Psoas muscle (tissue), 8 donors: ENCODE measurements around the gene SOX12. TPM values are rescaled to one million over a fixed set of nuclear protein-coding genes. Genes with fewer than 3 reads are reported as not detected.
"Not testable (repeated sequence)": the region's sequence is repeated elsewhere in the genome, so short reads cannot be mapped to it uniquely, and the experiment has no call there.

ENCODE experiments used
- ATAC-seq, 4 donors: fragments of 200-7000 bp; cut with Tn5 transposase; one replicate each; pipeline ENCODE4 v1.9.1; 2020; ENCODE audit warnings: moderate library complexity in 3 of 4, mild to moderate bottlenecking in 2 of 4
- DNase-seq, 2 donors: peaks; one replicate each; pipeline ENCODE4 v3.0.0-alpha.2; 2020
- H3K27ac ChIP-seq: fragments of 200-600 bp; one replicate; pipeline ENCODE4 v1.8.0; 2022
- H3K27me3 ChIP-seq, 3 donors: fragments of 200-600 bp in 1 of 3; one replicate each; pipeline versions ENCODE4 v1.6.1 to v1.8.0; 2013 to 2022; ENCODE audit warnings: low read length in 2 of 3, mild to moderate bottlenecking in 2 of 3, moderate library complexity in 1 of 3; ENCODE audit not compliant: insufficient read depth in 3 of 3
- H3K36me3 ChIP-seq, 2 donors: fragments of 200-600 bp in 1 of 2; one replicate each; pipeline versions ENCODE4 v1.6.1 to v1.8.0; 2013 to 2022; ENCODE audit warnings: low read depth in 1 of 2, mild to moderate bottlenecking in 1 of 2, moderate library complexity in 1 of 2; ENCODE audit not compliant: insufficient read depth in 1 of 2
- H3K4me1 ChIP-seq: fragments of 200-600 bp; one replicate; pipeline ENCODE4 v1.8.0; 2022
- H3K4me3 ChIP-seq: fragments of 200-600 bp; one replicate; pipeline ENCODE4 v1.8.0; 2022; ENCODE audit warnings: mild to moderate bottlenecking
- H3K9me3 ChIP-seq: fragments of 200-600 bp; one replicate; pipeline ENCODE4 v1.8.0; 2022
- WGBS, 3 donors: extraction: QIAGEN DNeasy Blood & Tissue Kit; methylation state at CpG; one replicate each; pipeline versions ENCODE4 v1.1.6 to v1.1.7; 2013; 5-methylcytosine and 5-hydroxymethylcytosine counted together
- intact Hi-C, 2 donors: fragments of 100-400 bp; cut with DNase I; formaldehyde crosslinking; loops; one replicate each; pipeline versions ENCODE4 v1.11.0 to v1.14.2; 2022
- polyA plus RNA-seq, 3 donors: library from polyadenylated mRNA; stranded (reverse); fragments of 200-250 nt; gene quantifications; one replicate each; pipeline ENCODE4 v1.2.3, GENCODE V29; 2013
- total RNA-seq, 4 donors: library from RNA; stranded (reverse); fragmentation: NEBNext Ultra II Directional in 2 of 4; extraction: Animal tissue kit (Norgen Biotek cat#: 25700) in 2 of 4; gene quantifications; one replicate each; pipeline versions ENCODE4 v1.2.1 to v1.2.4, GENCODE V29; 2021 to 2023
- TF ChIP-seq, protein P1 (sequence below): fragments of 200-600 bp; IDR thresholded peaks from one replicate; pipeline ENCODE4 v1.8.0; 2022; ENCODE audit warnings: antibody characterized with exemption
- donor health status: healthy with polysubstance abuse.
- donor health status: DM: no; HTN: no; CAD: no; lungs with moderate emphysema.
- donor health status: Bipolar disorder and iron deficiency.
- donor health status: healthy.
- donor health status: DM: yes; HTN: yes; CAD: no.
- donor health status: DM: no; HTN: no; CAD: no.
- donor health status: DM: no; HTN: no; CAD: no.
- donor health status: DM: yes; HTN: yes; CAD: no.

Gene SOX12
- total and polyA plus RNA-seq, 7 donors: 1.2 to 5.7 (median 3.6) TPM

DNA sequence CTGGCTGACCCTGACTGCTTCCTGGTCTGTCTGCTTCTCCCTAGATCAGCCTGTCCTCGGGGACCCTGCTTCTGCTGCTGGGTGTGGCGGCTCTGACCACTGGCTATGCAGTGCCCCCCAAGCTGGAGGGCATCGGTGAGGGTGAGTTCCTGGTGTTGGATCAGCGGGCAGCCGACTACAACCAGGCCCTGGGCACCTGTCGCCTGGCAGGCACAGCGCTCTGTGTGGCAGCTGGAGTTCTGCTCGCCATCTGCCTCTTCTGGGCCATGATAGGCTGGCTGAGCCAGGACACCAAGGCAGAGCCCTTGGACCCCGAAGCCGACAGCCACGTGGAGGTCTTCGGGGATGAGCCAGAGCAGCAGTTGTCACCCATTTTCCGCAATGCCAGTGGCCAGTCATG lies 27.8 kb downstream of the SOX12 start:
- H3K27ac ChIP-seq: no peak overlapping the region
- H3K4me3 ChIP-seq: no peak overlapping the region
- H3K4me1 ChIP-seq: no peaks in the 10 kb centered on the region
- ATAC-seq (no peak), DNase-seq (no peak)
- WGBS, 3 donors: 44 to 66% (median 46%) methylated on average over 13 of the region's 13 CpGs
- TF ChIP-seq, protein P1, sequence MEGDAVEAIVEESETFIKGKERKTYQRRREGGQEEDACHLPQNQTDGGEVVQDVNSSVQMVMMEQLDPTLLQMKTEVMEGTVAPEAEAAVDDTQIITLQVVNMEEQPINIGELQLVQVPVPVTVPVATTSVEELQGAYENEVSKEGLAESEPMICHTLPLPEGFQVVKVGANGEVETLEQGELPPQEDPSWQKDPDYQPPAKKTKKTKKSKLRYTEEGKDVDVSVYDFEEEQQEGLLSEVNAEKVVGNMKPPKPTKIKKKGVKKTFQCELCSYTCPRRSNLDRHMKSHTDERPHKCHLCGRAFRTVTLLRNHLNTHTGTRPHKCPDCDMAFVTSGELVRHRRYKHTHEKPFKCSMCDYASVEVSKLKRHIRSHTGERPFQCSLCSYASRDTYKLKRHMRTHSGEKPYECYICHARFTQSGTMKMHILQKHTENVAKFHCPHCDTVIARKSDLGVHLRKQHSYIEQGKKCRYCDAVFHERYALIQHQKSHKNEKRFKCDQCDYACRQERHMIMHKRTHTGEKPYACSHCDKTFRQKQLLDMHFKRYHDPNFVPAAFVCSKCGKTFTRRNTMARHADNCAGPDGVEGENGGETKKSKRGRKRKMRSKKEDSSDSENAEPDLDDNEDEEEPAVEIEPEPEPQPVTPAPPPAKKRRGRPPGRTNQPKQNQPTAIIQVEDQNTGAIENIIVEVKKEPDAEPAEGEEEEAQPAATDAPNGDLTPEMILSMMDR: no peak
- peaks cover 0 to 2% (median 0%) of the 10 kb centered on the region in 3 donors for H3K27me3 ChIP-seq
- H3K9me3 ChIP-seq: no peaks in the 10 kb centered on the region
- intact Hi-C loops: loop anchor here (5.0 to 10.0 kb wide), 3 partner anchors 79 to 384 kb away; no protein-coding TSS in a partner anchor
- no peaks in the 10 kb centered on the region for H3K36me3 ChIP-seq

DNA sequence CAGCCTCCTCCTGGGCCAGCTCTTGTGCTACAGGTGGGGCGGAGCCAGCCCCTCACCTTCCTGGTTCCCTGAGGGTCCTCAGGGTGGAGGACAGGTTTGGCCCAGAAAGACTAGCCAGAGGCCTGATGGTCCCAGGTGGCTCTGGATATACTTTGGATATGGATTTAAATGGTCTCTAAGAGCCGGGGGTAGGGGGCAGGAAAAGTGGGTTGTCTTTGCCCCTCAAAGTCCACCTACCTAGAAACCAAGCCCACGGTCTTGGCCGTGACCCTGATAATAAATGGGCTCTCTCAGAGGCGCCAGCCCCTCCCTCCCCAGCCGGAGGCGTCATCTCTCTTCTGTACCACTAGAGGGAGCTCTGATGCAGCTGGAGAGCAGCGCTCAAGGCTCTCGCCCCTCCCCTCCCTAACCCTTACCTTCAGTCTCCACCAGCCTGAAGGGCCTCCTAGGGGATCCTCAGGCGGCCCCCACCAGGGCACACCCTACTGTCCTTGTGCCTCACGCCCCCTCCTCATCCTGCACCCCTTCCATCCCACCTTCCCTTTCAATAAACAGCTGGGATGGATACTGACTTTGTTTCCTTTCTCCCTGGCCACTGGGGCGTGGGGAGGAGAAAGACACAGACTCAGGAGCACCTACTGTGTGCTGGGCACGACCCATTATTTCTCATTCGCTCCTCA lies 29.1 kb downstream of the SOX12 start:
- 17 to 20% (median 19%) methylated on average over 14 of the region's 14 CpGs for WGBS, 3 donors
- peaks cover 5% of the 10 kb centered on the region for H3K4me1 ChIP-seq
- no peaks in the 10 kb centered on the region for H3K9me3 ChIP-seq
- no peaks in the 10 kb centered on the region for H3K36me3 ChIP-seq
- H3K4me3 ChIP-seq: no peak overlapping the region
- TF ChIP-seq, protein P1: peak; percentile 96
- DNase-seq (peak; percentile 57 to 78), ATAC-seq (peak; percentile 95 to 99 (median 96))
- intact Hi-C loops: loop anchor here (1.0 to 10.0 kb wide), 5 partner anchors 78 to 383 kb away; no protein-coding TSS in a partner anchor
- H3K27me3 ChIP-seq: no peaks in the 10 kb centered on the region
- no peak overlapping the region for H3K27ac ChIP-seq

DNA sequence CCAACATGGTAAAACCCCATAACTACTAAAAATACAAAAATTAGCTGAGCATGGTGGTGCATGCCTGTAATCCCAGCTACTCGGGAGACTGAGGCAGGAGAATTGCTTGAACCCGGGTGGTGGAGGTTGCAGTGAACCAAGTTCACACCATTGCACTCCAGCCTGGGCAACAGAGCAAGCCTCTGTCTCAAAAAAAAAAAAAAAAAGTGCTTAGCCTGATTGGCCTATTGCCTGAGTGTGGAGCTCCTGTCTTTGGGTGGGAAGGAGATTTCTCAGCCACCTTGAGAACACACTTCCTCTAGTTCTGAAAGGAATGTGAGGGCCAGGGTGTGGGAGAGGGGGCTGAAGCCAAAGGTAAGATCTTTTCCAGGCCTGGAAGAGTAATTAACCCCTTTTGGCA lies 30.8 kb downstream of the SOX12 start:
- H3K9me3 ChIP-seq, ATAC-seq, H3K36me3 ChIP-seq, H3K27me3 ChIP-seq, H3K4me3 ChIP-seq, DNase-seq, H3K27ac ChIP-seq, H3K4me1 ChIP-seq: not testable (repeated sequence)
- WGBS, 3 donors: 88 to 94% (median 92%) methylated on average over 2 of the region's 2 CpGs
- intact Hi-C loops: loop anchor here (10.0 kb wide), 1 partner anchor 309 kb away; no protein-coding TSS in a partner anchor

DNA sequence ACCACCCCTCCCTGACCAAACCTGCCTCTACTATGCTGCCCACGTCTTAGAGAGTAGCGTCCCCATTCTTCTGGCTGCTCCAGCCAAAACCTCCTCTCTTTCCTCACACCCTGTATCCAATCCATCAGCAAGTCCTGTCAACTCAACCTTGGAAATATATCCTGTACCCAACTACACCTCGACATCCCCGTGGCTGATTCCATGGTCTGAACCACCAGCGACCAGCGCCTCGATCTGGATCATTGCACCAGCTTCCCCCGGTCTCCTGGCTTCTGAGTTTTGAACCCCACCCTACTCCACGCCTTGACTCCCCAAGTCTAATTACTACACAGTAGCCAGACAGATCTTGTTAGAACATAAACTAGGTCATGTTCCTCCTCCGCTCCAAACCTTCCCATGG lies 31.4 kb downstream of the SOX12 start:
- intact Hi-C loops: loop anchor here (10.0 kb wide), 1 partner anchor 308 kb away; no protein-coding TSS in a partner anchor
- peaks cover 5% of the 10 kb centered on the region for H3K4me1 ChIP-seq
- no peaks in the 10 kb centered on the region for H3K27me3 ChIP-seq
- whole genome bisulfite sequencing, 3 donors: 88 to 92% (median 89%) methylated on average over 10 of the region's 10 CpGs
- DNase-seq: no peak
- TF ChIP-seq, protein P1: no peak
- ATAC-seq: no peak
- H3K27ac ChIP-seq: no peak overlapping the region
- no peaks in the 10 kb centered on the region for H3K36me3 ChIP-seq
- no peak overlapping the region for H3K4me3 ChIP-seq
- H3K9me3 ChIP-seq: no peaks in the 10 kb centered on the region

DNA sequence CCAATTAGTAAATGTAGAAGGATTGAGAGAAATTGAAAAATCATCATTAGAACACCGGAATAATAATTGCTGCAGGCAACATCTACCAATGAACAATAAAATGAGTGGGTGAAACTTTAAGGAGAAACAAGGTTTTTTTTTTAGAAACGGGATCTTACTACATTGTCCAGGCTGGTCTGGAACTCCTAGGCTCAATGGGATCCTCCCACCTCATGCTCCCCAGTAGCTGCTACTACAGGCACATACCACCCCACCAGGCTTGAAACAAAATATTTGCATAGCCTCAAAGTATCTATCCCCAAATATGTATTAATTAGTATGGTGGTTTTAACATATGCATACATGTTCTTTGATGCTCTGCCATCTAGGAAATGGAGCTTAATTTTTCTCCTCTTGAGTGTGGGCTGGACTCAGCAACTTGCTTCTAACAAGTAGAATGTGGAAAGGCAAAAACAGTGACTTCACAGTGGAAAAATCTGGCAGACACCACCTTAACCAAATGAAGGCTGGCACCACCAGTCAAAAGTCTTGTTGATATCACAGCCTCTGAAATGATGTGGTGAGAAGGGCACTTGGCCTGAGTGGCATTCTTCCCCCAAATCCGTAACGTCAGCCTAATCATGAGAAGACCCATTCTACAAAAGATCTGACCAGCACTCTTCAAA lies 33.7 kb downstream of the SOX12 start:
- TF ChIP-seq, protein P1: no peak
- Histone ChIP-seq H3K4me3 (no peak overlapping the region), H3K9me3 (no peaks in the 10 kb centered on the region), H3K27ac (no peak overlapping the region), H3K36me3 (no peaks in the 10 kb centered on the region), H3K4me1 (peaks cover 5% of the 10 kb centered on the region), H3K27me3 (no peaks in the 10 kb centered on the region)
- ATAC-seq (no peak), DNase-seq (no peak)
- WGBS, 3 donors: 51 to 84% (median 55%) methylated on average over 4 of the region's 4 CpGs
- intact Hi-C loops: loop anchor here (10.0 kb wide), 1 partner anchor 306 kb away; no protein-coding TSS in a partner anchor
